GM21381 (cell line): ENCODE measurements around the gene ATP9A.
"Not testable (repeated sequence)": the region's sequence is repeated elsewhere in the genome, so short reads cannot be mapped to it uniquely, and the experiment has no call there.

Experiments
- ATAC-seq: cut with Tn5 transposase; IDR thresholded peaks from one replicate; pipeline ENCODE4 v1.9.1; 2021; ENCODE audit warnings: mild to moderate bottlenecking, moderate library complexity; ENCODE audit not compliant: unreplicated experiment

Gene ATP9A

GRCh38 chr20:51584737-51585136, 183.5 kb downstream of the ATP9A start:
- ATAC-seq = no peak

- no peak for ATAC-seq
These were observed 184.1 kb downstream of the ATP9A start for GRCh38 chr20:51584116-51584515.

- no peak for ATAC-seq
These were observed 184.7 kb downstream of the ATP9A start for GRCh38 chr20:51583499-51583898.

GRCh38 chr20:51583073-51583472, 185.1 kb downstream of the ATP9A start:
- ATAC-seq = no peak

GRCh38 chr20:51581571-51581970, 186.6 kb downstream of the ATP9A start:
- no peak for ATAC-seq

GRCh38 chr20:51579137-51579536, 189.1 kb downstream of the ATP9A start:
- no peak for ATAC-seq

GRCh38 chr20:51578145-51578459, 190.1 kb downstream of the ATP9A start:
- ATAC-seq = no peak

- ATAC-seq = no peak
These were observed 190.6 kb downstream of the ATP9A start for GRCh38 chr20:51577432-51578144.

GRCh38 chr20:51575486-51575885, 192.7 kb downstream of the ATP9A start:
- no peak for ATAC-seq

- ATAC-seq = no peak
These were observed 193.7 kb downstream of the ATP9A start for GRCh38 chr20:51574248-51575033.

GRCh38 chr20:51573576-51574243, 194.5 kb downstream of the ATP9A start:
- no peak for ATAC-seq

GRCh38 chr20:51571460-51571794, 196.8 kb downstream of the ATP9A start:
- no peak for ATAC-seq

GRCh38 chr20:51570739-51571459, 197.3 kb downstream of the ATP9A start:
- no peak for ATAC-seq

- ATAC-seq = no peak
These were observed 198.1 kb downstream of the ATP9A start for GRCh38 chr20:51569815-51570738.

GRCh38 chr20:51568533-51568932, 199.7 kb downstream of the ATP9A start:
- ATAC-seq = not testable (repeated sequence)

- ATAC-seq = no peak
These were observed 200.6 kb downstream of the ATP9A start for GRCh38 chr20:51567622-51568021.

GRCh38 chr20:51566594-51566993, 201.6 kb downstream of the ATP9A start:
- no peak for ATAC-seq

GRCh38 chr20:51565298-51566144, 202.7 kb downstream of the ATP9A start:
- no peak for ATAC-seq
